PC-3 (cell line): ENCODE measurements around the gene HDGFL2. TPM values are rescaled to one million over a fixed set of nuclear protein-coding genes. Genes with fewer than 3 reads are reported as not detected.

Source experiments
- ATAC-seq: fragments of 200-7000 bp; cut with Tn5 transposase; 2 replicates; pipeline ENCODE4 v1.9.1; 2020; ENCODE audit warnings: mild to moderate bottlenecking, moderate library complexity
- BruUV-seq: library from RNA; stranded (reverse); fragments of 400-500 nt; replicated peaks from 2 replicates; lab custom pipeline; 2021; lab: Mats Ljungman, UMichigan
- CTCF ChIA-PET: fragments of 300-600 bp; sonication (Branson Sonifier 250); formaldehyde crosslinking; loops from one replicate; lab custom pipeline; 2022; ENCODE audit warnings: antibody characterized with exemption; lab: Charles Lee
- POLR2A ChIA-PET: fragments of 300-600 bp; sonication (Branson Sonifier 250); formaldehyde crosslinking; loops from one replicate; lab custom pipeline; 2022; ENCODE audit warnings: antibody characterized with exemption; ENCODE audit not compliant: unreplicated experiment; lab: Charles Lee
- DNase-seq: peaks from one replicate; pipeline ENCODE4 v3.0.0-alpha.2; 2015
- H2AFZ ChIP-seq: fragments of 300-600 bp; sonication (generic); 2 replicates; pipeline ENCODE4 v1.6.0; 2016; ENCODE audit warnings: antibody characterized with exemption, low read length
- H3F3A ChIP-seq: fragments of 300-600 bp; sonication (generic); one replicate; pipeline ENCODE4 v1.6.0; 2017; ENCODE audit warnings: antibody characterized with exemption, low read length, control low read depth, mild to moderate bottlenecking; ENCODE audit not compliant: unreplicated experiment
- H3K27ac ChIP-seq: fragments of 300-600 bp; sonication (generic); 2 replicates; pipeline ENCODE4 v1.5.1; 2016; ENCODE audit warnings: mild to moderate bottlenecking, low read length
- H3K27me3 ChIP-seq: fragments of 300-600 bp; sonication (generic); 2 replicates; pipeline ENCODE4 v1.6.1; 2016; ENCODE audit warnings: low read length, mixed read lengths
- H3K36me3 ChIP-seq: fragments of 300-600 bp; sonication (generic); 2 replicates; pipeline ENCODE4 v1.6.1; 2016; ENCODE audit warnings: low read depth, mixed run types, low read length, mixed read lengths
- H3K4me1 ChIP-seq: fragments of 300-600 bp; sonication (generic); 2 replicates; pipeline ENCODE4 v1.5.1; 2016; ENCODE audit warnings: low read length; ENCODE audit not compliant: insufficient read depth
- H3K4me2 ChIP-seq: fragments of 300-600 bp; sonication (generic); 2 replicates; pipeline ENCODE4 v1.6.0; 2016; ENCODE audit warnings: low read length
- H3K4me3 ChIP-seq: fragments of 300-600 bp; sonication (generic); 2 replicates; pipeline ENCODE4 v1.5.1; 2016; ENCODE audit warnings: mild to moderate bottlenecking, low read length, mixed read lengths
- H3K79me2 ChIP-seq: fragments of 300-600 bp; sonication (generic); 2 replicates; pipeline ENCODE4 v1.6.1; 2017; ENCODE audit warnings: low read length, mixed read lengths
- H3K9ac ChIP-seq: fragments of 300-600 bp; sonication (generic); 2 replicates; pipeline ENCODE4 v1.6.0; 2016; ENCODE audit warnings: mild to moderate bottlenecking, low read length
- H3K9me2 ChIP-seq: fragments of 300-600 bp; sonication (generic); replicated peaks from 2 replicates; pipeline ENCODE4 v1.6.1; 2016; ENCODE audit warnings: mixed run types, low read length, mixed read lengths
- H3K9me3 ChIP-seq: fragments of 300-600 bp; sonication (generic); 2 replicates; pipeline ENCODE4 v1.6.1; 2016; ENCODE audit warnings: low read length, mixed read lengths
- H4K20me1 ChIP-seq: fragments of 300-600 bp; sonication (generic); 2 replicates; pipeline ENCODE4 v1.6.1; 2016; ENCODE audit warnings: low read length, mixed read lengths
- EZH2 ChIP-seq: fragments of 300-600 bp; sonication (generic); IDR thresholded peaks from one replicate; pipeline ENCODE4 v1.6.1; 2017; ENCODE audit warnings: antibody characterized with exemption, mild to moderate bottlenecking, low read length; ENCODE audit not compliant: unreplicated experiment
- EZH2phosphoT487 ChIP-seq: fragments of 300-600 bp; sonication (generic); IDR thresholded peaks from 2 replicates; pipeline ENCODE4 v1.6.1; 2018; ENCODE audit warnings: mild to moderate bottlenecking, antibody characterized with exemption, low read length, borderline replicate concordance
- intact Hi-C: fragments of 100-400 bp; cut with micrococcal nuclease; formaldehyde crosslinking; loops from 2 replicates; pipeline ENCODE4 v1.9.0; 2023
- total RNA-seq: library from RNA; depleted of rRNA; stranded (reverse); fragments of >200 nt; gene quantifications from 2 replicates; pipeline ENCODE4 v1.2.3, GENCODE V29; 2014
- TF ChIP-seq, protein P1 (sequence below): fragments of 300-600 bp; sonication (generic); conservative IDR thresholded peaks from 2 replicates; pipeline ENCODE4 v1.5.1; 2017; ENCODE audit warnings: antibody characterized with exemption, low read depth, mild to moderate bottlenecking, low read length

HDGFL2 gene
- total RNA-seq, 1 experiment from 2014 or later = 111 TPM

DNA sequence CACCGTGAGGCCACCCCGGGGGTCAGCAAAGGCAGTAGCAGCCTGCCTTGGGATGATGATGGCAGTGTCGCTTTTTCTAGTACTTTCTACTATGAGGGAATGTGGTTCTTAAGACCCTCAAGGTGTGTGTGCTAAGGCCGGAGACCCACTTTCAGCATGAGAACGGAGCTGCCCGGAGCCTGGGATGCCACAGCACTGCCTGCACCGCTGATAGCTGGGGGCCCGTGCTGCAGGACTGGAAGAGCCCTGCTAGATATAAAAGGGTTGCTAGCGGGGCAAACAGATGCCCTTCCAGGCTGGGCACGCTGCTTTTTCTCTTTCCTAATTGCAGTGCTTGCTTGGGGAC, 31.7 kb downstream of the HDGFL2 start:
- no peaks in the 10 kb centered on the region for H4K20me1 ChIP-seq
- no peaks in the 10 kb centered on the region for H3F3A ChIP-seq
- H3K4me3 ChIP-seq = no peak overlapping the region
- no TSS peak for BruUV-seq
- intact Hi-C loops = no loop called here
- H3K9ac ChIP-seq = no peak overlapping the region
- H3K9me2 ChIP-seq = no peaks in the 10 kb centered on the region
- ChIA-PET POLR2A (no interaction called here), CTCF (no interaction called here)
- H3K27ac ChIP-seq = no peak overlapping the region
- H3K36me3 ChIP-seq = no peaks in the 10 kb centered on the region
- H3K27me3 ChIP-seq = no peaks in the 10 kb centered on the region
- no peaks in the 10 kb centered on the region for H3K9me3 ChIP-seq
- no peak overlapping the region for H3K4me2 ChIP-seq
- no peak overlapping the region for H2AFZ ChIP-seq
- DNase-seq (no peak), ATAC-seq (no peak)
- no peak for TF ChIP-seq EZH2
- H3K4me1 ChIP-seq = peaks cover 8% of the 10 kb centered on the region
- H3K79me2 ChIP-seq = no peaks in the 10 kb centered on the region

GRCh38 chr19:4504297-4504701, 32.2 kb downstream of the HDGFL2 start:
- ChIA-PET CTCF (no interaction called here), POLR2A (no interaction called here)
- no peaks in the 10 kb centered on the region for H3K9me3 ChIP-seq
- intact Hi-C loops = no loop called here
- H2AFZ ChIP-seq = no peak overlapping the region
- no peaks in the 10 kb centered on the region for H4K20me1 ChIP-seq
- H3K9me2 ChIP-seq = no peaks in the 10 kb centered on the region
- peaks cover 8% of the 10 kb centered on the region for H3K4me1 ChIP-seq
- no peaks in the 10 kb centered on the region for H3K27me3 ChIP-seq
- BruUV-seq = no TSS peak
- no peak overlapping the region for H3K9ac ChIP-seq
- peak; percentile 11; the same call in 1 of the 2 replicates for ATAC-seq
- H3K27ac ChIP-seq = no peak overlapping the region
- H3K4me2 ChIP-seq = no peak overlapping the region
- TF ChIP-seq EZH2phosphoT487 = no peak
- TF ChIP-seq, protein P1, sequence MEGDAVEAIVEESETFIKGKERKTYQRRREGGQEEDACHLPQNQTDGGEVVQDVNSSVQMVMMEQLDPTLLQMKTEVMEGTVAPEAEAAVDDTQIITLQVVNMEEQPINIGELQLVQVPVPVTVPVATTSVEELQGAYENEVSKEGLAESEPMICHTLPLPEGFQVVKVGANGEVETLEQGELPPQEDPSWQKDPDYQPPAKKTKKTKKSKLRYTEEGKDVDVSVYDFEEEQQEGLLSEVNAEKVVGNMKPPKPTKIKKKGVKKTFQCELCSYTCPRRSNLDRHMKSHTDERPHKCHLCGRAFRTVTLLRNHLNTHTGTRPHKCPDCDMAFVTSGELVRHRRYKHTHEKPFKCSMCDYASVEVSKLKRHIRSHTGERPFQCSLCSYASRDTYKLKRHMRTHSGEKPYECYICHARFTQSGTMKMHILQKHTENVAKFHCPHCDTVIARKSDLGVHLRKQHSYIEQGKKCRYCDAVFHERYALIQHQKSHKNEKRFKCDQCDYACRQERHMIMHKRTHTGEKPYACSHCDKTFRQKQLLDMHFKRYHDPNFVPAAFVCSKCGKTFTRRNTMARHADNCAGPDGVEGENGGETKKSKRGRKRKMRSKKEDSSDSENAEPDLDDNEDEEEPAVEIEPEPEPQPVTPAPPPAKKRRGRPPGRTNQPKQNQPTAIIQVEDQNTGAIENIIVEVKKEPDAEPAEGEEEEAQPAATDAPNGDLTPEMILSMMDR = no peak
- TF ChIP-seq EZH2 = no peak
- no peak for DNase-seq
- no peaks in the 10 kb centered on the region for H3K79me2 ChIP-seq
- no peaks in the 10 kb centered on the region for H3K36me3 ChIP-seq
- H3F3A ChIP-seq = no peaks in the 10 kb centered on the region
- no peak overlapping the region for H3K4me3 ChIP-seq

- TF ChIP-seq EZH2 (no peak), EZH2phosphoT487 (no peak)
- TF ChIP-seq, protein P1 = no peak
- Histone ChIP-seq H3K9ac (no peak overlapping the region), H3K79me2 (no peaks in the 10 kb centered on the region), H3K4me2 (no peak overlapping the region), H3K9me2 (no peaks in the 10 kb centered on the region), H2AFZ (no peak overlapping the region), H3F3A (no peaks in the 10 kb centered on the region), H3K27me3 (no peaks in the 10 kb centered on the region), H3K9me3 (no peaks in the 10 kb centered on the region), H3K4me1 (peaks cover 8% of the 10 kb centered on the region), H3K27ac (no peak overlapping the region), H3K4me3 (no peak overlapping the region), H4K20me1 (no peaks in the 10 kb centered on the region), H3K36me3 (no peaks in the 10 kb centered on the region)
- CTCF ChIA-PET = interaction anchor here (0.6 kb wide), 1 partner anchor 9 kb away, joined by 10 read pairs; no protein-coding TSS in a partner anchor
- BruUV-seq = no TSS peak
- POLR2A ChIA-PET = no interaction called here
- no peak for ATAC-seq
- intact Hi-C loops = no loop called here
- no peak for DNase-seq
These were observed 32.9 kb downstream of the HDGFL2 start for GRCh38 chr19:4504891-4505569.
